GM18867 (cell line): ENCODE results near the gene HAUS7.

Experiments
- ATAC-seq: cut with Tn5 transposase; IDR thresholded peaks from one replicate; pipeline ENCODE4 v1.9.1; 2021; ENCODE audit warnings: mild to moderate bottlenecking, moderate library complexity; ENCODE audit not compliant: unreplicated experiment

Gene HAUS7

DNA sequence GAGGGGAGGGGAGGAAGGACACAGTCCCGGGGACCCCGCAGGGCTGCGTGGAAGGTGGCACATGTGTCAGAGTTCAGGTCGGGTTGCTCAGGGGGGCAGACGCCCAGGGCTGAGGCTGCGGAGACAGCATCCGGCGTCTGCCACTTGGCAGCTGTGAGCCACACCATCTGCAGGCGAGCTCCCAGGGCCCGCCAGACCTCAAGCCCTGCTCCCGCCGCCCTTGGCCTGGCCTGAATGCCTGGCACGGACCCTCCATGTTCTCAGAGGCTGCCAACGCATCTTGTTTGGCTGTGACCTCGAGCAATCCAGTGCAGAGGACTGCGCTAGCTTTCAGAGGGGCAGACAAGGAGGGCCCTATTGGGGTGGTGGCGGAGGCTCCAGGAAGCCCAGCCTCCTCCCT is 29.5 kb upstream of the HAUS7 start:
- no peak for ATAC-seq

DNA sequence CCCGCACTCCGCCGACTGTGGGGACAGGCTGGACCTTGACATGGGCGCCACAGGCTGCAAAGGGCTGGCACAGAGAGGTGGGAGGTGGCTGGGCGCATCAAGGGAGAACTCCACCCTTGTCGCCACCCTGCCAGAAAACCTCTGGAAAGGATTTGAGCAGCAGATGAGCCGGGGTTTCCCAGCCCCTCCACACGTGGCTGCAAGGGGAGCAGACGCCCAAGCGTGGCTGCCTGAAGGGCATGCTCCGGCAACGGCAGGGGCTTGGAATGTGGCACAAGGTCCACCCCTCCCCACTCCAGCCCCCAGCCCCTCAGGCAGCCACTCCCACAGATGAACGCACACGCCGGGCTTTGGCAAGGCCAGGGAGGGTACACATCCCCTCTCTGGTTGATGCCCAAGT is 29.0 kb upstream of the HAUS7 start:
- ATAC-seq, result no peak

DNA sequence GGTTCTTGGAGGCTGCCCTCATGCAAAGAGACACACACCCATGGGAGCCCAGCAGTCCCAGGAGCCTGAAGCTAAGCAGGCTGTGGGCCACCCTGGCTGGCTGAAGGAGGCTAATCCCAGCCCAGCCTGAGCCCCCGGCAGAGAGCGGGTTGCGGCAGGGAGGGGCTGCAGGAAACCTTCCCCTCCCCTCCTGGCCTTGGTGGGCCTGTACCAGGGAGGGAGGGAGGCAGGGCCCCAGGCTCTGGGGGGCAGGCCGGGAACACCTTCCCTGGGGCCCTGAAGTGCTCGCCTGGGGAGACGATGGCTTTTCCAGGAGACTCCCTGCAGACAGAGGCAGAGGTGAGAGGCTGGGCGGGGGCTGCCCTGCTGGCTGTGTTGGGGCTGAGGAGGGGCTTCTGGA is 28.1 kb upstream of the HAUS7 start:
- no peak for ATAC-seq

DNA sequence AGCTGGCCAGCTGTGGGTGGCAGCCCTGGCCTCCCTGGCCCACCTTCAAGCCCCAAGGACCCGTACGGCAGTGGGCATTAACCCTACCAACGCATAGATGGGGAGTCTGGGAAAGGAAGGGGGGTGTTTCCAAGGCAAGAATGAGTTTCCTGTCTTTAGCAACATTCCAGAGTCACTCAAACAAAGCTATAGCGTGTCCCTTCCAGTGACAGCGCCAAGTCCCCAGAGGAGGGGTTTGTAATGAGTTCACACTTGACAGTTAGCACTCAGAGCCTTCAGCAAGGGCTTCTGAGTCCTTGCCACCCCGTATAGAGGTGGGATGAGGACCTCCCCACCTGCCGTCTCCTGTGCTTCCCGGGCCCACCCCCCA is 26.2 kb upstream of the HAUS7 start:
- ATAC-seq, result no peak

DNA sequence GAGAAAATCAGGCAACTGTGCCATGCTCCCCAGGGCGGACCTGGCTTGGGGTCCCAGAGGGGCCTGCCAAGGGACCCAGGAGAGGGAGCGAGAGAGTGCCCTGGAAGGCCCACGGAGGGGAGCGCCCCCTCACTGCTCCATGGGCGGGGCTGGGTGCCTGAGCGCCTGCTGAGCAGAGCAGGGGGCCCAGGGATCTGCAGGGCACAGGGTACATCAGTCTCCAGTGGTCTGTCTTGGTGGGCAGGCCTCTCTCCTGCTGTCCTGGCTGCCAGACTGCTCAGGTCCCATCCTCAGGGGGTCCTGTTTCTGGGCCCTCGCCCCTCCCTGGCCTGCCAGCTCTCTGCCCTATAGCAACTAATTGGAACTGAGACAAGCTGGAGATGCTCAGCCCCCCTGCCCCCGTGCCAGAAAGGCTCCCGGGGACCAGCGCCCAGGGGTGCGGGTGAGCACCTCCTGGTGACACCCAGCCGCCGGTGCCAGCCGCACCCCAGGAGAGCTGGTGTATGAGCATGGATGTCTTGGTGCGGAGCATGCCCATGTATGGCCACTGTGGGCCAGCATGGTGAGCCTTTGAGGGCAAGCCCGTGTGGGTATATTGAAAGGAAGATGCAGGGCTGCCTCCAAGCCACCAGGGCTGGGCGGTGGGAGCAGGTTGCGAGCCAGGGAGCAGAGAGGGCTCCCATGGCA is 25.7 kb upstream of the HAUS7 start:
- ATAC-seq, result no peak

DNA sequence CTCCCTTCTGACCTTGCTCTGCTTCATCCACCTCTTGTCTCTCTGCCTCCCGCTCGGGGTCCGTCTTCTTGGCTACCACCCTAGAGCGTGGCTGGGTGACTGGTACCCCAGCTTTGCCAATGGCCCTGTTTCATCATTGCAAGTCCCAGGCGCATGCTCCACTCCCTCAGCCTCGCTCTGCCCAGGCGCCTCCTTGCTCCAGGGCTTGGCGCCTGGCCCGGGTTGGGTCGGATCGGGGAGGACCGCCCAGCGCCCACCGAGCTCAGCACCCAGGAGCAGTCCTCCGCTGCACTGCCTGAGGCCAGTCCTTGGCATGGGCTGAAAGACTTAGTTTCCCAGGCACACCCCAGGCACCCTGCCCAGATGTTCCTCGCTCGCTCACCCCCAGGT is 25.0 kb upstream of the HAUS7 start:
- no peak for ATAC-seq

DNA sequence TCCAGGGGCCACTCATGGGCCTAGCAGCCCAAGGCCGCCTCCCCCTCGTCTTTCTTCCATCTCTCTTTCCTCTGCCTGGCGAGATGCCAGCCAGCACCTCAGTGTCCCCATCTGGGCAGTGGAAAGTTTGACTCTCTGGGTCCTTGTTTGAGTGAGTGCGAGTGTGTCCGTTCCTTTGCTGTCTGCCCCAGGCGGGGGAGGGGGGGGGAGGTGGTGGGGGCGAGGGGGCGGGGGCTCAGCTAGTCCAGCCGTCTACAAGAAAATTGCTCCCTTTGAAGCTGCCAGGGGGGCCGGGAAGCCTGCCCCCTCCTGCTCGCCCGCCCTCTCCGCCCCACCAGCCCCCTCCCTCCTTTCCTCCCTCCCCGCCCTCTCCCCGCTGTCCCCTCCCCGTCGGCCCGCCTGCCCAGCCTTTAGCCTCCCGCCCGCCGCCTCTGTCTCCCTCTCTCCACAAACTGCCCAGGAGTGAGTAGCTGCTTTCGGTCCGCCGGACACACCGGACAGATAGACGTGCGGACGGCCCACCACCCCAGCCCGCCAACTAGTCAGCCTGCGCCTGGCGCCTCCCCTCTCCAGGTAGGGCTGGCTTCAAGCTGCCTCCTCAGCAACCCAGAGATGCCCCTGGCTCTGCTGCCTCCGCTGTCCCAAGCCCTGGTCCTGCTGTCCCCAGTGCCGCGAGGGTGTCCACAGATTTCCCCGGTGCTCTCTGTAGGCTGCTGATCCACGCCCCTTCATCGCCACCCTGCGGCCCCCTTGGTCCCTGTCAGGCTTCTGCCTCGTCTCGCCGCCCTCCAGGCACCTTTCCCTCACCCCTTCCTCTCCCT is 24.4 kb upstream of the HAUS7 start, which contains the start of gene BGN:
Gene BGN (plus strand): TSS at position 440 of the 821 bp plus-strand sequence. CDS start 9,652 bp downstream, outside the sequence.
- no peak for ATAC-seq

DNA sequence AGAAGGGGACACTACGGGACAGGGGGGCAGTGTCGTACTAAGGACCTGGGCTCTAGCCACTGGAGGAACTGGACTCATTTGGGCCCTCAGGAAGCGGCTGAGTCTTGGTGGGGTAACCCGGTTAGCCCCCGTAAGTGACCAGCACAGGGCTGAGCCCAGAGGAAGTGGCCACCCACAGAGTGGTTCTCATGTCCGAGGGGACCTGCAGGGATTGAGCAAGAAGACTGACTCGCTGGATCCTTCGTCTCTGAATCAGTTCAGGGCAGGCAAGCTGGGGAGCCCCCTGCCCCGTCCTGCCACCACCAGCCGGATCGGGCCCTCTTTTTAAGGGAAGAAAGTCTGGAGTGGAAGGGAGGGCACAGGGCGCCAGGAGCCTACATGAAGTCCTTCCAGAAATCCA is 23.7 kb upstream of the HAUS7 start:
- no peak for ATAC-seq

DNA sequence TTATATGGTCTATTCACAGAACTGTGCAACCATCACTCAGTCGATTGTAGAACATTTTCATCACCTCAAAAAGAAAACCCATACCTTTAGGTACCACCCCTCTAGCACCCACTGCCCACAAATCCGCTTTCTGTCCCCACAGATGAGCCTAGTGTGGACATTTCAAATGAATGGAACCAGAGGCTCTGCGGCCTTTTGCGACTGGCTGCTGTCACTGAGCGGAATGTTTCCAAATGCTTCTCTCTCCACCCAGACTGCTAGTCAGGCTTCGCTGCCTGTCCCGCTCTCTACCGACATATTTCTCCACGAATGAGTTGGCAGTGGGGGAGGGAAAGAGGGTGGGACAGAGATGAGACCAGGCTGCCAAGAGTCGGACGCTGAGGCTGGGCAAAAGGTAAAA is 22.7 kb upstream of the HAUS7 start:
- no peak for ATAC-seq

DNA sequence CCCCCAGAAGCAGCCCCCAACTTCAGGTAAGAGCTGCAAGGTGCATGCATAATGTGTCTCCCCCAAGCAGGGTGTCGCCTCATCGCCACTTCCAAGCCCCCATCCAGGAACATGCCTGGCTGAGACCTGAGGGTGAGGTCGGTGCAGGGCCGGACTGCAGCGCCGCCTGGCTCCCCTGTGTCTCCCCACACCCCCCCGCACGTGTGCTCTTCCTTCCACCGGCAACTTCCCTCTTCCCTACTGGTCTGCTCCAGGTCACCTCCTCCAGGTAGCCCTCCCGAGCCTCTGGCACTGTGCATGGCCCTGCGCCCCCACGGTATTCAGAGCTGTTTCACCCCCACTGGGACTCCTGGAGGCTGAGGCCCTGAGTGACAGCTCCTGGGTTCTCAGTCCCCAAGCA is 22.2 kb upstream of the HAUS7 start:
- no peak for ATAC-seq

DNA sequence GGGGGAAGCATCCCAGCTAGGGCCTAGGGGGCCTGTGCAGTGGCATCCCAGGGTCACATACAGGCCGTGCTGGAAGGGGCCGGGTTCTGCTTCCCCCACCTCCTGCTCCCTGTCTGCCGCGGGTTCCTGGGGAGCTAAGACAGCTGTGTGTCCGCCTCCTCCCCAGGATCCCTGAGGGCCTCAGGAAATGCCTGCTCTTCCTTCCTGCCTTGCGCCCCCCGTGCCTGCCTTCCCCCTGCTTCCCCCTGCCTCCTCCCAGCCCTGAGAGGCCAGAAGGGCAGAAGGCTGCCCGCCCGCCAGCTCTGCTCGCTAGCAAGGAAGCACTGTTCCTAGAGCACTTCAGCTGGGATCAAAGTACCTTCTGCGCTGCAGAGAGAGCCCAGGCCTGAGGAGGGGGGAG is 21.5 kb upstream of the HAUS7 start:
- ATAC-seq, result no peak

DNA sequence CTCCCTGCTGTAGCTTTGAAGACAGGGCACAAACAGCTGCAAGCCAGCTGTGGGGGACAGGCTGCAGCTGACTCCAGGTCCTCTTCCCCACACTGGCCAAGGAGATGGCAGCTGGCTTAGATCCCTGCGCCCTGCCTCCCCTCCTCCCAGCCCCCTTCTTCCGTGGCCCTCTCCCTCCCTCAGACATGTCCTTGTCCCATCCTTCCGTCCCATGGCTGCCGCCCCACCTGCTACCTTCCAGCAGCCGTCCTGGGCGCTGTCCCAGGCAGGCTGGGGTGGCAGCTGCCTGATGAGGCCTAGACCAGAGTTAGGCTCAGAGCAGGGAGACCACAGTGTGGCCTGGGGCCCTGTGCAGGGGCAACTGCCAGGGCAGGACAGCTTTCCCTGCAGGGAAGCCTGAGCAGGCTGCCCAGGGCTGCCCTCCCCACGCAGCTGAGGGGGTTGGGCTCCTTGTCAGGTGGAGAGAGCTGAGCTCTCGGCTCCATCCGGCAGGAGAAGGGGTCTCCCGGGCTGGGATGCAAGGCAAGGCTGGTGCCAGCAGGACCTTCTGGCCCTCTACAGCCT is 21.1 kb upstream of the HAUS7 start:
- no peak for ATAC-seq

DNA sequence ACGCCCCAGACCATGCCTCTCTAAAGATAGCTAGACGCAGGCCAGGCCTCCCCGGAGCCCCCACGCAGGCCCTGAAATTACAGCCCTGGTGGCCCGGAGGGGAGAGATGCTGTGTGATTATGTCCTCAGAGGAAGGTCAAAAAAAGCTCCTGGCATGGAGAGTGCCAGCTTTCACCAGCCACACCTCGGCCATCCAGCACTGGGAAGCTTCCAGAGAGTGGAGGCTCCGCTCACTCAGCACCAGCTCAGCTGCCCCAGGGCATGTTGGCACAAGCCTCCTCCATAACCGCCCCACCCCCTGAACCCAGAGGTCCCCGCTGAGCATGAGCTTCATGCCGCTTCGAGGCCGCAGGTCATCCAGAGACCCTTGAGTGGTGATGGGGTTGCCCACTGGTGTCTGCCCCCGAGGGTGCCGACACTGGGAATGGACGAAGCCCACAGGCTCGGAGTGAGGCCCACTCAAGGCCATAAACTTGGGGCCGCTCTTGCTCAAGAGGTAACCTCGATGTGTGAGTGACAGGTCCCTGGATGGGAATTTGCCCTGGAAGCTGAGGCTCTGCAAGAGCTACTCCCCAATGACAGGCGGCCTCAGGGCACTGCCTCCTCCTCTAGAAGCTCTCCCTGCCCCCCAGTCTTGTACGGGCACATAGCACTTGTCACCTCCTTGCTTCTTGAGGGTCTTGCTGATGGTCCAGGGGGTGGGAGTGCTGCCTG is 20.0 kb upstream of the HAUS7 start:
- ATAC-seq, result no peak

DNA sequence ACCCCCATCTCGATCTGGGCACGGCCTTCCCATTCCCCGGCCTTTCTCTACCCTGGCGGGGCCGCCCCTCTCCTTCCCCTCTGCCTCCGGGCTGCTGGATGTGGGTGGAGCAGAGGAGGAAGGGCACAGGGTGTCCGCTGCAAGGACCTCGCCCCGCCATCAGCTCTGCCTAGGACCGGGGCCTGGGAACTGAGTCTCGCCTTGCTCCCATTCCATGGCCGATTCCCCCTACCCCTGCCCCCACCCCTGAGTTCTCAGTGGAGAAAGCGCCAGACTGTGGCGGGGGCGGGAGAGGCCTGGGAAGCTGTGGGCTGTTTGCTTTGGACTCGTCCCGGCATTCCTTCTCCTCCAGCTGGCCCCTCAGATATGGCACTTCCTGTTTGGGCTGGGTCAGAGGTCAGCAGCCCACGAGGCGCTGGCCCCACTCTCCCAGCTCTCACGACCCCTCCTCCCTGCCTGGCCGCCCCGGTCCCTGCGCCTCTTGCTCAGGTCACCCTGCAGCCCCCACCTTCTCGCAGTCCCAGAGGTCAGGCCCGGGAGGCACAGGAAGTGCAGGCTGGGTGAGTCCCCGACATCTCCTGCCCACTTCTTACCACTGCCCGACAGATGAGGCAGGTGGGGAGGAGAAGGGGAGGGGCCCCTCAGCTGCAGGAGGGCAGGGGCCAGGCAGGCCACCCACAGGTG is 18.0 kb upstream of the HAUS7 start:
- ATAC-seq, result no peak

DNA sequence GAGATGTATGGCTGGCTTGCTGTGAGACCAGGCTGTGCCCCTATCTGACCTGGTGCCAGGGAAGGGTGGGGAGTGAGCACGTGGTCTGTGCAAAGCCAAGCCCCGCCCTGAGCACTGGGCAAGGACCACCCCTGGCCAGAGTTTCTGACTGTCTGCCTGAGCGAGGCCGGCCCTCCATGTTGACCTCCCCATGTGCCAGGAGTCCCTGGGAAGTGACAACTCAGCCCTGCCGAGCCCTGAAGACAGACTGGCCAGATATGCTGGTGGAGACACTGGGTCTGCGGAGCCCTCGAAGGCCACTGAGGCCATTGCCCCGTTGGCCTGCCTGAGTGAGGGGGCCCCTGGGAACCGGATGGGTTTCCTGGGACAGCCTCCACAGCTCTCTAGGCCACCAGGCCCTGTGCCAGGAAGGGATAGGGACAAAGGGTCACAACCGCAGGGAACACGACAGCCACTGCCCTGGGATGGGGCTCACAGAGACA is 17.3 kb upstream of the HAUS7 start:
- ATAC-seq, result no peak

DNA sequence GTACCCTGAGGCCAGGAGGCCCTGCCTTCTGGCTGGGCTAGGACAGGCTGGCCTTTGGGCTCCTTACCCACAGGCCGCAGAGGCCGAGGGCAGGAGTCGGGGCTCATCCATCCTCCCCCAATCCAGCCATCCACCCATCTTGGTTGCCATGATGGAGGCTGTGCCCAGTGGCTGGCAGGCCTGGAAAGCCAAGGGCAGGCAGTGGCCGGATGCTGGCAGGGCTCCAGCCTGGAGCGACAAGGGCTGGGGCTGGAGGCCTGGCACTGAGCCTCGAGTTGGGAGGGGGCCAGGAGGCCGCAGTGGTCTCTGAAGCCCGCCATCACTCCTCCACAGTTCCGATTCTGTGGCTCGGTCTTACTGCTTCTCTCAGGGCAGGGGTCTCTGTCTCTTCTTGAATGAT is 15.8 kb upstream of the HAUS7 start:
- ATAC-seq, result no peak

DNA sequence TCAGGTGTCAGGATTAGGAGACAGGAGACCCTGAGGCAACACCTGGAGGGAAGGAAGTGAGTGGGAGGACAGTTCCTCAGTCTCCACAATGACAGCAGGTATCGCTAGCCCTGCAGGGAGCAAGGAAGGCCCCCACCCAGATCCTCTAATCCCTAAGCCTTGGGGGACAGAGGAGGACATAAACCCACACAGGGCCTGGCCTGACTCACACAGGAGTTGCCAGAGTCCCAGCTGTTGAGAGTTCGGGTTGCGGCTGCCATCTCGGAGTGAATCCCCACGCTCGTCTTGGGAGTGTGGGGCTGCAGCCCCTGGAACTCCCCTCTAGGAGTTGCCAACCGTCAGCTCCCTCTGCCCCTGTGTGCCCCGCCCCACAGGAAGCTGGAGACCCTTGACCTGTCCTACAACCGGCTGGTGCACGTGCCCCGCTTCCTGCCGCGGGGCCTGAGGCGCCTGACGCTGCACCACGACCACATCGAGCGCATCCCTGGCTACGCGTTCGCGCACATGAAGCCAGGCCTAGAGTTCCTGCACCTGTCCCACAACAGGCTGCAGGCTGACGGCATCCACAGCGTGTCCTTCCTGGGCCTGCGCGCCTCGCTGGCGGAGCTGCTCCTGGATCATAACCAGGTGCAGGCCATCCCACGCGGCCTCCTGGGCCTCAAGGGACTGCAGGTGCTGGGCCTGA is 15.2 kb upstream of the HAUS7 start:
- ATAC-seq, result no peak

DNA sequence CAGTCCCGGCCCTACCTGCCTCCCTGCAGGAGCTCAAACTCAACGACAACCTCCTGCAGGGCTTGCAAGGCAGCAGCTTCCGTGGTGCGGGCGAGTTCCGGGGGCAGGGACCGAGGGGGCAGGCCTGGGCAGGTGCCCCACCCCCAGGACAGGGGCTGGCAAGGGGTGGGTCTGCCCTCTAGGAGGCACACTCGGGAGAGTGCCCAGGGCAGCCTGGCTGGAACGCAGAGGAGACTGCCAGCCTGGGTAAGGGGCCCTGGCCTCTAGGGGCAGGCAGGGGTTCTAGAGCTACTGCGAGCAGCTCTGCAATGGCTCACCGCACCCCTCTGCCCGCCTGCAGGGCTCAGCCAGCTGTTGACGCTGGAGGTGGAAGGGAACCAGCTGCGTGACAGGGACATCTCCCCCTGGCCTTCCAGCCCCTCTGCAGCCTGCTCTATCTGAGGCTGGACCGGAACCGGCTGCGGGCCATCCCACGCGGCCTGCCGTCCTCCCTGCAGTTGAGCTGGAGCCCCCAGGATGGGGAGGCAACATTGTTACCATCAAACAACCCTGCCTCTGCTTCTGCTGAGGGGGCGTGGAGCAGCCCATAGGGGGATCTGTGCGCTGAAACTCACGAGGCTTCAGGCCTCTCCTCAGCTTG is 12.1 kb upstream of the HAUS7 start:
- no peak for ATAC-seq

DNA sequence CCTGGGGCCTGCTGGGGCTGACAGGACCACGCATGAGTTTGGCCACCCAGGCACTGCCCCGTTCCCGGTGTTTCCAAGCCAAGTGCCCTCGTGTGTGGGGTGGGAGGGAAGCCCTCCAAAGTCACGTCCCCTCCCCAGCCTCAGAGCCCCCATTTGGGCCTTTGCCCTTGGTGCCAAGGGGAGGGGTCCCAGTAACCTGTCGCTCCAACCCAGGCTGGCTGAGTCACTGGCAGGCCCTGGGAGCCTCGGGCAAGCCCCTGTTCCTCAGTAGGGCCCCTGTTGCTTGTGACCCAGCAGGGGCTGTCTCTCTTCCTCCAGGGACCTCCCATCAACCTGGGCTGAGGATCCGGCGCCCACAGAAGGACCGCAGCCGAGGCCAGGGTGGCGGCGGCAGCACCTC is 10.7 kb upstream of the HAUS7 start:
- no peak for ATAC-seq

DNA sequence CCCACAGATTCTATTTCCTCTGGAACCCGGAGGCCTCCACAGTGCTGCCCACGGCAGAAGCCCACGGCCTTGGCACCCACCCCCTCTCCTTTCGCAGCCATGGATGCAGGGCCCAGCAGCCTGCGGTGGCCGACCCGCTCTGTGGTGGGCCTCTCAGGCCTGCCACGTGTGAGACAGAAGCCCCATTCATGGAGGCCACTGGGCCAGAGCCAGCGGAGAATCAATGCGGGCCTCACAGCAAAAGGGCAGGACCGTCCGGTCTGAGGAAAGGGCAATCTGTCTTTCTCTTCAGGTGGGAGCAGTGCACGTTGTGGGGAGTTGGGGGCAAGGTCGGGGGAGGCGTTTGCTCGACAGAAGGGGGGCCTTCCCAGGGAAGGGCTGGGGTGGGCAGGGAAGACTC is 8.4 kb upstream of the HAUS7 start:
- ATAC-seq, result no peak
